ENCODE measurements around the gene ACTR5. TPM values are rescaled to one million over a fixed set of nuclear protein-coding genes. Genes with fewer than 3 reads are reported as not detected.

ACTR5 gene
- total RNA-seq, 1 experiment from 2014 or later, result 4.5 TPM

GRCh38 chr20:38818113-38819065 is 70.1 kb downstream of the ACTR5 start:
- Histone ChIP-seq H3K36me3 (ENCODE audit: insufficient read depth, low read length) (no peaks in the 10 kb centered on the region), H3K4me1 (ENCODE audit: low read length) (no peaks in the 10 kb centered on the region), H3K4me2 (ENCODE audit: low read depth, low read length, poor library complexity, severe bottlenecking) (no peak overlapping the region), H3K9me3 (ENCODE audit: low read length) (no peaks in the 10 kb centered on the region), H3K79me2 (ENCODE audit: low read length) (no peaks in the 10 kb centered on the region), H3K27me3 (ENCODE audit: low read length) (peaks cover 6% of the 10 kb centered on the region; the same call in 1 of the 2 replicates), H3K9ac (ENCODE audit: low read length) (no peak overlapping the region), H3K4me3 (ENCODE audit: low read length) (no peak overlapping the region), H3K27ac (ENCODE audit: low read length) (no peak overlapping the region), H2AFZ (ENCODE audit: low read length) (no peak overlapping the region), H3K9me2 (replicated peaks; ENCODE audit: insufficient read depth, low read length) (no peaks in the 10 kb centered on the region), H4K20me1 (ENCODE audit: insufficient read depth, low read depth, low read length) (no peaks in the 10 kb centered on the region)
- no peak for DNase-seq

Small RNAs within 50 kb of the gene (small RNA-seq; reads per million reads assigned to genes)
- not detected for gene RF00017

Other genes starting within 250 kb of the ACTR5 start
- not detected in 2 replicates for gene ADIG, start 167.3 kb upstream of the ACTR5 start, total RNA-seq (2014; rRNA removed; shearing (Covaris generic); ENCODE audit: low replicate concordance)
- 1.4 TPM in 1 of 2 replicates, not detected in the other for gene ARHGAP40, start 146.7 kb upstream of the ACTR5 start, total RNA-seq (2014; rRNA removed; shearing (Covaris generic); ENCODE audit: low replicate concordance)
- not detected in 2 replicates for gene SLC32A1, start 24.0 kb upstream of the ACTR5 start, total RNA-seq (2014; rRNA removed; shearing (Covaris generic); ENCODE audit: low replicate concordance)
- gene PPP1R16B, start 57.2 kb downstream of the ACTR5 start, total RNA-seq (2014; rRNA removed; shearing (Covaris generic); ENCODE audit: low replicate concordance), result 0.04 and 0.15 TPM in 2 replicates
- gene FAM83D, start 178.0 kb downstream of the ACTR5 start, total RNA-seq (2014; rRNA removed; shearing (Covaris generic); ENCODE audit: low replicate concordance), result 14.4 and 21.8 TPM in 2 replicates
- gene DHX35, start 213.9 kb downstream of the ACTR5 start, total RNA-seq (2014; rRNA removed; shearing (Covaris generic); ENCODE audit: low replicate concordance), result 14.5 and 19.0 TPM in 2 replicates

All from Karpas-422 (cell line).